GM06990 (cell line): ENCODE results near the gene ARF5.

Experiments
- DNase-seq: peaks from one replicate; pipeline ENCODE4 v3.0.0-alpha.2; 2011; ENCODE audit not compliant: insufficient read length; ENCODE audit errors: extremely low read depth
- H3K27me3 ChIP-seq: replicated peaks from 2 replicates; pipeline ENCODE4 v1.6.0; 2011; ENCODE audit warnings: low read length; ENCODE audit not compliant: control insufficient read depth, insufficient read depth
- H3K36me3 ChIP-seq: 2 replicates; pipeline ENCODE4 v1.5.1; 2011; ENCODE audit warnings: low read length; ENCODE audit not compliant: control insufficient read depth, insufficient read depth
- H3K4me3 ChIP-seq: replicated peaks from 2 replicates; pipeline ENCODE4 v1.5.1; 2011; ENCODE audit warnings: low read depth, mild to moderate bottlenecking, control low read depth, low read length
- TF ChIP-seq, protein P1 (sequence below): IDR thresholded peaks from 2 replicates; pipeline ENCODE4 v1.5.1; 2011; ENCODE audit warnings: low read length, control low read depth, mild to moderate bottlenecking, inconsistent platforms; ENCODE audit not compliant: insufficient read depth, poor library complexity, severe bottlenecking

The ARF5 gene

DNA sequence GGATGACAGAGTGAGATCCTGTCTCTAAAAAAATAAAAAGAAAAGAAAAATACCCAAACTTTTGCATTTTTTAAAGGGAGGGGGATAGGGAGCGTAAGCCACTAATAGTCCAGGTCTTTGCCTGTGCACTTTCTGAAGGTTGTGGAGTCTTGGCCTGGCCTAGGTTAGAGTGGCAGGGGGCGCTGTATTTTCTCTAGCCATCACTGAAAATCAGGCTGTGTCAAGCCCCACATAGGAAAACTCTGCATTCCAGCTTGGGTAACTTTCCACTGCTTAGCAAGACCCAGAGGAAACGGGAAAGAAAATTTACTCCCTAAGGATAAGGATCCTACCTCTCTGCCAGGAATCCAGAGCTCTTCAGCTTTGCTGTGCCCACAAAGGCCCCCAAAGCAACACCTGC is 40.2 kb downstream of the ARF5 start:
- TF ChIP-seq, protein P1, sequence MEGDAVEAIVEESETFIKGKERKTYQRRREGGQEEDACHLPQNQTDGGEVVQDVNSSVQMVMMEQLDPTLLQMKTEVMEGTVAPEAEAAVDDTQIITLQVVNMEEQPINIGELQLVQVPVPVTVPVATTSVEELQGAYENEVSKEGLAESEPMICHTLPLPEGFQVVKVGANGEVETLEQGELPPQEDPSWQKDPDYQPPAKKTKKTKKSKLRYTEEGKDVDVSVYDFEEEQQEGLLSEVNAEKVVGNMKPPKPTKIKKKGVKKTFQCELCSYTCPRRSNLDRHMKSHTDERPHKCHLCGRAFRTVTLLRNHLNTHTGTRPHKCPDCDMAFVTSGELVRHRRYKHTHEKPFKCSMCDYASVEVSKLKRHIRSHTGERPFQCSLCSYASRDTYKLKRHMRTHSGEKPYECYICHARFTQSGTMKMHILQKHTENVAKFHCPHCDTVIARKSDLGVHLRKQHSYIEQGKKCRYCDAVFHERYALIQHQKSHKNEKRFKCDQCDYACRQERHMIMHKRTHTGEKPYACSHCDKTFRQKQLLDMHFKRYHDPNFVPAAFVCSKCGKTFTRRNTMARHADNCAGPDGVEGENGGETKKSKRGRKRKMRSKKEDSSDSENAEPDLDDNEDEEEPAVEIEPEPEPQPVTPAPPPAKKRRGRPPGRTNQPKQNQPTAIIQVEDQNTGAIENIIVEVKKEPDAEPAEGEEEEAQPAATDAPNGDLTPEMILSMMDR = peak; percentile 17
- no peaks in the 10 kb centered on the region for H3K27me3 ChIP-seq
- H3K36me3 ChIP-seq = no peaks in the 10 kb centered on the region
- H3K4me3 ChIP-seq = no peak overlapping the region
- no peak for DNase-seq

DNA sequence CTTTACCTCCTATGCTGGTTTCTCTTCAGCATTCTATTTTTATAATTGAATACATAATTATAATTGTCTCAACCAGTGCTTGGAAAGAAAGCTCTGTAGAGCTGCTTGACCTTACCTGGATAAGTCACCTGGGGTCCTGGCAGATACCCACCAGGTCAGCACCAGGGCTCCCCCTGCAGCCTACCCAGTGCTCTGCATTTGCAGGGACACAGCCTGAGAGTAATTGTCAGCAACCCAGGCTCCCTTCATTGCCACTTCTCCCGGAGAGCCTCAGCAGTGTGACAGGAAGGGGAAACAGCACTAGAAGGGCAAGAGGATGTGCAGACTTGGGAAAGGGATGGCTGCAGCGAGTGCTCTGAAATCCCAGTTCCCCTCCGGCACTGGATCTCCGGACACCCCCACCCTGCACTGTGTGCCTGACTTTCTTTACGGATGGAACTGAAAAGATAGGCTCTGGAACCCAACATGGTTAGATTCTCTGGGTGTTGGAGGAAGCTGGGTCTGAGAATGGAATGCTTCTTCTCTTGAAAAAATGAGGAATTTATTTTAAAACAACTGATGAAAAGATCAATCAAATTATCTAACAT is 41.1 kb downstream of the ARF5 start:
- Histone ChIP-seq H3K4me3 (no peak overlapping the region), H3K27me3 (no peaks in the 10 kb centered on the region)
- DNase-seq = no peak

DNA sequence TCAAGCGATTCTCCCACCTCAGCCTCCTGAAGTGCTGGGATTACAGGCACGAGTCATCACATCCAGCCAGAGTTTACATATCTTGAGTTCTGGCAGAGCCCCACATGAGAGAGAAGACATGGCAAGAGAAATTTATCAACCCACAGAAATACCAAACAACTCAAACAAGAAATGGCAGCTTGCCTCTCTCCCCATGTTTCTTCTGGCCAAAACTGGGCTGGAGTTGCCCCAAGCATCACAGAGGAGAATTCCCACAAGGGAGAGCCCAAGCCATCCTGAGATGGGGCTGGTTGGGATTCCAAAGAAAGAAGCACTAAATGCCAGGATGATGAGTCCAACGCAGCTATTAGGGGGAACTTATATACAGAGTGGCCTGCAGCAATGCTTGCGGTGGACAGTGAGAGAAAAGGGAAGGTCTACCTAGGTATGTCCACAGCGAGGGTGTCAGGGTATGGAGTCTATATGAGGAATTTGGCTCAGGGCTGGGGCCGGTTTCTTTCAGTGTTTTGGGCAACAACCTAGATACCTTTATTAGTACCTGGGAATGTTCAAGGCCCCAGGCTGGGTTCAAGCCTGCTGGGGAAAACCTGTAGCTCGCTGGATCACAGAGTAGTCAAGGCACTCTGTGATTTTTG is 44.2 kb downstream of the ARF5 start:
- H3K4me3 ChIP-seq = no peak overlapping the region
- no peaks in the 10 kb centered on the region for H3K36me3 ChIP-seq
- H3K27me3 ChIP-seq = no peaks in the 10 kb centered on the region
- TF ChIP-seq, protein P1 = no peak
- DNase-seq = no peak

More for the DNA sequence above, 41.1 kb downstream of the ARF5 start:
- H3K36me3 ChIP-seq = no peaks in the 10 kb centered on the region
- TF ChIP-seq, protein P1 = peak; percentile 77

DNA sequence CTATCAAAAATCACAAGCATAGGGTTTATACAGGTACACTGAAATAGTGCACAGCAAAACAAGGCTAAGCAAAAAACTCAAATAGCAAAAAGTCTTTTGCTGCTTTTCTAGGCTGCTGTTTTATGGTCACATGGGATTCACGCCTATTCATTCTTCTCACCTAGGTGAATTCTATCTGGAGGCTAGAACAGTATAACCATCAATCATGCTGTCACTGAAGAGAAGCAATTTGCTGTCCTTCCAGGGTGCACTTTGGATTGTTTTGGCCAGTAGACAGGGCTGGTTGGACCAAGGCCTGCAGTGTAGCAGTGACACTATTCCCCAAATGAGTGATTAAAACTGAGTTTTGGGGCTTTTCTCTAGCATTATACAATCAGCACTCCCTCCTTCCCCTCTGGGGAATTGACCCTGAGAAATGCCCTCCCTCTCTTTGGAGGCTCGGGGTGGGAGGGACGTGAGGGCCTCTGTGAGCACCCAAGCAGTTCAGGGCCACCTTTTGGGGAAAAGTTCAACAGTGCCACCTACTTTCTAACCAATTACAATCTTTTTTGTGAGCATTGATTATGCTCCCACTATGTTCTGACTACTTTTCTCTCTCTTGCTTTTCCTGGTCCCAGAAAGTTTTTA is 47.6 kb downstream of the ARF5 start:
- H3K36me3 ChIP-seq = no peaks in the 10 kb centered on the region
- TF ChIP-seq, protein P1 = no peak
- H3K4me3 ChIP-seq = no peak overlapping the region
- no peaks in the 10 kb centered on the region; the same call in 1 of the 2 replicates for H3K27me3 ChIP-seq
- no peak for DNase-seq

DNA sequence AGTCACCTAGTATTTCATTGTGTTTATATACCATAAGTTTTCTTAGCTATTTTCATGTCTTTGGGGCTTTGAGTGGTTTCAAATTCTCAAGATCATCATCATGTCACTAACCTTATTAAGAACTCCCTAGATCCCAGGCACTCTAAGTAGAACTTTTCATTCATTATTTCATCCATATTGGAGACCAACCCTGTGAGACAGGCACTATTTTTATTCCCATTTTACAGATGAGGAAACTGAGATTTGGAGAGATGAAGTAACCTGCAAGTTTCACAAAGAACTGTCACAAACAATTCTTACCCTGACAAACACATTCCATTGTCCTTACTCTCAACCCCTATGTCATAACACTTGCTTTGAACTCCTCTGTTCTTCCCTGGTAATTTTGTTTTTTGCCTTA is 50.0 kb downstream of the ARF5 start:
- TF ChIP-seq, protein P1 = no peak
- no peak for DNase-seq
- H3K4me3 ChIP-seq = no peak overlapping the region
- no peaks in the 10 kb centered on the region for H3K36me3 ChIP-seq
- H3K27me3 ChIP-seq = no peaks in the 10 kb centered on the region; the same call in 1 of the 2 replicates
